GM18526 (cell line): ENCODE measurements around the gene VPS11.

Experiments
- POLR2A ChIP-seq: IDR thresholded peaks from 3 replicates; pipeline ENCODE4 v1.6.1; 2011; ENCODE audit not compliant: insufficient read length; ENCODE audit errors: extremely low read depth

VPS11 gene

GRCh38 chr11:119056421-119056999 lies 11.1 kb upstream of the VPS11 start:
- TF ChIP-seq POLR2A: no peak

- peak; percentile 82 for TF ChIP-seq POLR2A
Measured at GRCh38 chr11:119057000-119057769, 10.4 kb upstream of the VPS11 start, which contains the start of gene HYOU1. Gene HYOU1, minus strand, starts transcription at chr11:119057205. Its CDS starts 1,045 bp downstream, at chr11:119056160.

- no peak for TF ChIP-seq POLR2A
Measured at GRCh38 chr11:119061256-119061655, 6.4 kb upstream of the VPS11 start.

- TF ChIP-seq POLR2A: no peak
Measured at GRCh38 chr11:119062779-119063178, 4.8 kb upstream of the VPS11 start.

- TF ChIP-seq POLR2A: no peak
Measured at GRCh38 chr11:119065369-119065768, 2.2 kb upstream of the VPS11 start.

- no peak for TF ChIP-seq POLR2A
Measured at GRCh38 chr11:119077839-119078238, 10.2 kb downstream of the VPS11 start.

GRCh38 chr11:119078675-119079420 lies 11.2 kb downstream of the VPS11 start:
- TF ChIP-seq POLR2A: no peak

- no peak for TF ChIP-seq POLR2A
Measured at GRCh38 chr11:119081682-119082260, 14.2 kb downstream of the VPS11 start.

GRCh38 chr11:119084663-119085436 lies 17.2 kb downstream of the VPS11 start, which contains the start of gene HMBS:
Gene HMBS, plus strand, starts transcription at chr11:119084881. Its CDS starts 153 bp downstream, at chr11:119085034.
- peak; percentile 88 for TF ChIP-seq POLR2A

- no peak for TF ChIP-seq POLR2A
Measured at GRCh38 chr11:119085437-119085847, 17.8 kb downstream of the VPS11 start.

GRCh38 chr11:119087123-119087522 lies 19.5 kb downstream of the VPS11 start:
- TF ChIP-seq POLR2A: no peak

GRCh38 chr11:119087747-119088241 lies 20.2 kb downstream of the VPS11 start:
- no peak for TF ChIP-seq POLR2A

- TF ChIP-seq POLR2A: no peak
Measured at GRCh38 chr11:119088406-119088805, 20.8 kb downstream of the VPS11 start.

GRCh38 chr11:119089319-119089718 lies 21.7 kb downstream of the VPS11 start:
- no peak for TF ChIP-seq POLR2A

- no peak for TF ChIP-seq POLR2A
Measured at GRCh38 chr11:119091178-119091577, 23.6 kb downstream of the VPS11 start.
